ENCODE results near the gene GLB1L.
"Not testable (repeated sequence)": the region's sequence is repeated elsewhere in the genome, so short reads cannot be mapped to it uniquely, and the experiment has no call there.

GLB1L gene

DNA sequence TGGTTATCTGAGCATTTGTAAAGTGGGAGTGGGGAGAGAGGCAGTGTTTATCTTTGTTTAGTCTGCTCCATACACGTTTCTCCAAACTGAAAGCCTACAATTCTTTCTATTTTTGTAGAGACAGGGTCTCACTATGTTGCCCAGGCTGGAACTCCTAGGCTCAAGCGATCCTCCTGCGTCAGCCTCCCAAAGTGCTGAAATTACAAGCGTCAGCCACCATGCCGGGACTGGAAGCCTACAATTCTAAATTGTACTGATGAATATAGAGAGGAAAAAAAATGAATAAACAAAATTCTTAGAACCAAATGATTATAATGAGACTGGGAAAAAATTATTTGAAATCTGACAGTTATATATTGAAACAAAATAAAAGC lies 40.1 kb downstream of the GLB1L start:
- DNase-seq = no peak

DNA sequence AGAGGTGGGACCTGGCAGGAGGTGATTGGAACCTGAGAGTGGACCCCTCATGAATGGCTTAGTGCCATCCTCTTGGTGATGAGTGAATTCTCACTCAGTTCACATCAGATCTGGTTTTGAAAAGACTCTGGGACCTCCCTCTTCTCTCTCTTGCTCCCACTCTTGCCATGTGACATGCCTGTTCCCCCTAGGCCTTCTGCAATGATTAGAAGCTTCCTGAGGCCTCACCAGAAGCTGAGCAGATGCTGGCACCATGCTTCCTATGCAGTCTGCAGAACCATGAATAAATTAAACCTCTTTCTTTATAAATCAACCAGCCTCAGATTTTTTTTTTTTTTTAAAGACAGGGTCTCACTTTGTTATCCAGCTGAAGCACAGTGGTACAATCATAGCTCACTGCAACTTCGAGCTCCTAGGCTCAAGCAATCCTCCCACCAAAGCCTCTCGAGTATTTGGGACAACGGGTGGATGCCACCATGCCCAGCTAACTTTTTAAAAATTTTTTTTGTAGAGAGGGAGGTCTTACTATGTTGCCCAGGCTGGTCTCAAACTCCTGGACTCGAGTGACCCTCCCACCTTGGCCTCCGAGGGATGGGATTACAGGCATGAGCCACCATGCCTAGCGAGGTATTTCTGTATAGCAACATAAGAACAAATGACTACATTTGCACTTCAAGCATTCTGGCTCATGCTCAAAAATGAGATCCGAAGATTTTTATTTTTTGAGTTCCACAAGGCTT lies 40.6 kb downstream of the GLB1L start:
- no peak for DNase-seq

GRCh38 chr2:219201331-219201730 lies 43.9 kb downstream of the GLB1L start:
- DNase-seq = not testable (repeated sequence)

- DNase-seq = not testable (repeated sequence)
Measured at GRCh38 chr2:219200502-219201326, 44.5 kb downstream of the GLB1L start.

GRCh38 chr2:219199470-219200211 lies 45.6 kb downstream of the GLB1L start:
- no peak for DNase-seq

GRCh38 chr2:219198974-219199373 lies 46.3 kb downstream of the GLB1L start:
- no peak for DNase-seq

- no peak for DNase-seq
Measured at GRCh38 chr2:219197388-219197787, 47.9 kb downstream of the GLB1L start.

DNA sequence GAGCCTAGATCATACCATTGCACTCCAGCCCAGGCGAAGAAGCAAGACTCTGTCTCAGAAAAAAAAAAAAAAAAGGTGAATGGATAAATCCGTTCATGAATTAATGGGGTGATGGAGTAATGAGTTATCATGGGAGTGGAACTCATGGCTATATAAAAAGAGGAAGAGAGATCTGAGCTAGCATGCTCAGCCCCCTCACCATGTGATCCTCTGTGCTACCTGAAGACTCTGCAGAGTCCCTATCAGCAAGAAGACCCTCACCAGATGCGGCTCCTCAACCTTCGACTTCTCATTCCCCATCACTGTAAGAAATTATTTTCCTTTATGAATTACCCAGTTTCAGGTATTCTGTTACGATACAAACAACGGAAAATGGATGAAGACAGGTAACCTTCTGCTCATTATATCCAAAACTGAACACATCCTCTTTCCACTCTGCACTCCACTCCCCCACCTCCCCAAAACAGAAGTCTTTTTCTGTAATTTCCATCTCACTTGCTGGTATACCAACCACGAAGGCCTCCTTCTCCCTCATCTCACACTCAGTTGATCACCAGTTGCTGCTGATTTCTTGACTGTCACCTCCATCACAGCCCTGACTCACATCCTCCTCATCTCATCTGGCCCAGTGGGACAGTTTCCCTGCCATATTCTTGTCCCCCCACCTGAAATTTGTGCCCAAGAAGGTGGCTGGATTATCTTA lies 58.3 kb downstream of the GLB1L start:
- DNase-seq = no peak

Measured in NCI-H748 treated with DMSO at 0.1 percent for 48 hours (cell line).